Measurements from ENCODE around the gene C10orf95.

GRCh38 chr10:102467971-102468438, 16.7 kb upstream of the C10orf95 start:
- TF ChIP-seq PRDM4 (tag by site-specific recombination; IDR thresholded peaks at IDR 0.05) = no peak
- TF ChIP-seq, protein P1, sequence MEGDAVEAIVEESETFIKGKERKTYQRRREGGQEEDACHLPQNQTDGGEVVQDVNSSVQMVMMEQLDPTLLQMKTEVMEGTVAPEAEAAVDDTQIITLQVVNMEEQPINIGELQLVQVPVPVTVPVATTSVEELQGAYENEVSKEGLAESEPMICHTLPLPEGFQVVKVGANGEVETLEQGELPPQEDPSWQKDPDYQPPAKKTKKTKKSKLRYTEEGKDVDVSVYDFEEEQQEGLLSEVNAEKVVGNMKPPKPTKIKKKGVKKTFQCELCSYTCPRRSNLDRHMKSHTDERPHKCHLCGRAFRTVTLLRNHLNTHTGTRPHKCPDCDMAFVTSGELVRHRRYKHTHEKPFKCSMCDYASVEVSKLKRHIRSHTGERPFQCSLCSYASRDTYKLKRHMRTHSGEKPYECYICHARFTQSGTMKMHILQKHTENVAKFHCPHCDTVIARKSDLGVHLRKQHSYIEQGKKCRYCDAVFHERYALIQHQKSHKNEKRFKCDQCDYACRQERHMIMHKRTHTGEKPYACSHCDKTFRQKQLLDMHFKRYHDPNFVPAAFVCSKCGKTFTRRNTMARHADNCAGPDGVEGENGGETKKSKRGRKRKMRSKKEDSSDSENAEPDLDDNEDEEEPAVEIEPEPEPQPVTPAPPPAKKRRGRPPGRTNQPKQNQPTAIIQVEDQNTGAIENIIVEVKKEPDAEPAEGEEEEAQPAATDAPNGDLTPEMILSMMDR (tag by site-specific recombination; IDR thresholded peaks at IDR 0.05) = no peak
- no peak for TF ChIP-seq ZNF211 (tag by site-specific recombination; IDR thresholded peaks at IDR 0.05; ENCODE audit: low read depth)
- no peak for TF ChIP-seq ZFP69B (tag by site-specific recombination; IDR thresholded peaks at IDR 0.05)
- TF ChIP-seq, protein P2, sequence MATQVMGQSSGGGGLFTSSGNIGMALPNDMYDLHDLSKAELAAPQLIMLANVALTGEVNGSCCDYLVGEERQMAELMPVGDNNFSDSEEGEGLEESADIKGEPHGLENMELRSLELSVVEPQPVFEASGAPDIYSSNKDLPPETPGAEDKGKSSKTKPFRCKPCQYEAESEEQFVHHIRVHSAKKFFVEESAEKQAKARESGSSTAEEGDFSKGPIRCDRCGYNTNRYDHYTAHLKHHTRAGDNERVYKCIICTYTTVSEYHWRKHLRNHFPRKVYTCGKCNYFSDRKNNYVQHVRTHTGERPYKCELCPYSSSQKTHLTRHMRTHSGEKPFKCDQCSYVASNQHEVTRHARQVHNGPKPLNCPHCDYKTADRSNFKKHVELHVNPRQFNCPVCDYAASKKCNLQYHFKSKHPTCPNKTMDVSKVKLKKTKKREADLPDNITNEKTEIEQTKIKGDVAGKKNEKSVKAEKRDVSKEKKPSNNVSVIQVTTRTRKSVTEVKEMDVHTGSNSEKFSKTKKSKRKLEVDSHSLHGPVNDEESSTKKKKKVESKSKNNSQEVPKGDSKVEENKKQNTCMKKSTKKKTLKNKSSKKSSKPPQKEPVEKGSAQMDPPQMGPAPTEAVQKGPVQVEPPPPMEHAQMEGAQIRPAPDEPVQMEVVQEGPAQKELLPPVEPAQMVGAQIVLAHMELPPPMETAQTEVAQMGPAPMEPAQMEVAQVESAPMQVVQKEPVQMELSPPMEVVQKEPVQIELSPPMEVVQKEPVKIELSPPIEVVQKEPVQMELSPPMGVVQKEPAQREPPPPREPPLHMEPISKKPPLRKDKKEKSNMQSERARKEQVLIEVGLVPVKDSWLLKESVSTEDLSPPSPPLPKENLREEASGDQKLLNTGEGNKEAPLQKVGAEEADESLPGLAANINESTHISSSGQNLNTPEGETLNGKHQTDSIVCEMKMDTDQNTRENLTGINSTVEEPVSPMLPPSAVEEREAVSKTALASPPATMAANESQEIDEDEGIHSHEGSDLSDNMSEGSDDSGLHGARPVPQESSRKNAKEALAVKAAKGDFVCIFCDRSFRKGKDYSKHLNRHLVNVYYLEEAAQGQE (tag by site-specific recombination; IDR thresholded peaks at IDR 0.05) = no peak
- no peak for TF ChIP-seq ZNF404 (tag by site-specific recombination; IDR thresholded peaks at IDR 0.05)
- TF ChIP-seq ZNF473 (tag by site-specific recombination; IDR thresholded peaks at IDR 0.05) = no peak
- no peak for TF ChIP-seq ZNF704 (tag by site-specific recombination; IDR thresholded peaks at IDR 0.05)
- TF ChIP-seq, protein P3, sequence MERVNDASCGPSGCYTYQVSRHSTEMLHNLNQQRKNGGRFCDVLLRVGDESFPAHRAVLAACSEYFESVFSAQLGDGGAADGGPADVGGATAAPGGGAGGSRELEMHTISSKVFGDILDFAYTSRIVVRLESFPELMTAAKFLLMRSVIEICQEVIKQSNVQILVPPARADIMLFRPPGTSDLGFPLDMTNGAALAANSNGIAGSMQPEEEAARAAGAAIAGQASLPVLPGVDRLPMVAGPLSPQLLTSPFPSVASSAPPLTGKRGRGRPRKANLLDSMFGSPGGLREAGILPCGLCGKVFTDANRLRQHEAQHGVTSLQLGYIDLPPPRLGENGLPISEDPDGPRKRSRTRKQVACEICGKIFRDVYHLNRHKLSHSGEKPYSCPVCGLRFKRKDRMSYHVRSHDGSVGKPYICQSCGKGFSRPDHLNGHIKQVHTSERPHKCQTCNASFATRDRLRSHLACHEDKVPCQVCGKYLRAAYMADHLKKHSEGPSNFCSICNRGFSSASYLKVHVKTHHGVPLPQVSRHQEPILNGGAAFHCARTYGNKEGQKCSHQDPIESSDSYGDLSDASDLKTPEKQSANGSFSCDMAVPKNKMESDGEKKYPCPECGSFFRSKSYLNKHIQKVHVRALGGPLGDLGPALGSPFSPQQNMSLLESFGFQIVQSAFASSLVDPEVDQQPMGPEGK (tag by site-specific recombination; IDR thresholded peaks at IDR 0.05) = no peak
- TF ChIP-seq PBX3 (CRISPR knock-in tag; IDR thresholded peaks at IDR 0.05) = no peak
